Transverse colon (tissue), 4 donors: Measurements from ENCODE around the gene ST3GAL3.

ENCODE experiments used
- CTCF ChIP-seq, 5 experiments: fragments of 200-600 bp in 3 of 5; fragments of 450-650 bp in 2 of 5; sonication (generic) in 3 of 5; IDR thresholded peaks; 1 replicate in 2 of 5; 2 replicates in 3 of 5; pipeline ENCODE4 v1.5.1; 2016 to 2017; ENCODE audit warnings: antibody characterized with exemption in 5 of 5, inconsistent platforms in 3 of 5, mild to moderate bottlenecking in 2 of 5, moderate library complexity in 1 of 5
- EP300 ChIP-seq: sonication (generic); formaldehyde crosslinking; IDR thresholded peaks from one replicate; pipeline ENCODE4 v1.6.1; 2017; ENCODE audit warnings: antibody characterized with exemption, low read depth
- POLR2A ChIP-seq: fragments of 450-650 bp; IDR thresholded peaks from one replicate; pipeline ENCODE4 v1.6.1; 2016; ENCODE audit warnings: antibody characterized with exemption, mild to moderate bottlenecking, moderate library complexity
- POLR2AphosphoS5 ChIP-seq, 3 donors: sonication (generic); formaldehyde crosslinking; IDR thresholded peaks; one replicate each; pipeline ENCODE4 v1.6.1; 2016; ENCODE audit warnings: antibody characterized with exemption in 3 of 3

GRCh38 chr1:43856188-43856587 is 148.9 kb downstream of the ST3GAL3 start:
- TF ChIP-seq CTCF (IDR thresholded peaks at IDR 0.05) (no peak), EP300 (no peak), POLR2AphosphoS5 (IDR thresholded peaks at IDR 0.05) (no peak), POLR2A (no peak)
